HL-60 (cell line): ENCODE measurements around the gene STXBP2.

Experiments
- DNase-seq, 2 experiments: peaks; one replicate each; pipeline ENCODE4 v3.0.0-alpha.2; 2010 to 2020; ENCODE audit warnings: low read depth in 1 of 2, low spot score in 1 of 2
- H3K27ac ChIP-seq: fragments of 250-450 bp; sonication (Bioruptor Pico); replicated peaks from 2 replicates; pipeline ENCODE4 v1.5.1; 2020; ENCODE audit warnings: mild to moderate bottlenecking, moderate library complexity
- H3K27me3 ChIP-seq: fragments of 250-450 bp; sonication (Bioruptor Pico); 2 replicates; pipeline ENCODE4 v1.5.1; 2021; ENCODE audit warnings: mild to moderate bottlenecking, moderate library complexity; ENCODE audit not compliant: insufficient read depth, poor library complexity, severe bottlenecking
- H3K4me3 ChIP-seq: replicated peaks from 2 replicates; pipeline ENCODE4 v1.5.1; 2011; ENCODE audit warnings: mild to moderate bottlenecking, control low read depth, low read length; ENCODE audit not compliant: insufficient read depth
- GABPA ChIP-seq: IDR thresholded peaks from 2 replicates; pipeline ENCODE4 v1.6.1; 2012; ENCODE audit warnings: low read depth
- POLR2AphosphoS5 ChIP-seq: IDR thresholded peaks from 2 replicates; pipeline ENCODE4 v1.6.1; 2012; ENCODE audit warnings: low read depth
- SPI1 ChIP-seq: IDR thresholded peaks from 2 replicates; pipeline ENCODE4 v1.6.1; 2012; ENCODE audit warnings: low read depth, mild to moderate bottlenecking, borderline replicate concordance
- TF ChIP-seq, protein P1 (sequence below): IDR thresholded peaks from one replicate; pipeline ENCODE4 v1.5.1; 2011; ENCODE audit warnings: low read length, control low read depth, inconsistent platforms; ENCODE audit not compliant: insufficient read depth
- TF ChIP-seq, protein P2 (sequence below): IDR thresholded peaks from 2 replicates; pipeline ENCODE4 v1.6.1; 2012; ENCODE audit warnings: low read depth; ENCODE audit not compliant: insufficient replicate concordance

Gene STXBP2

DNA sequence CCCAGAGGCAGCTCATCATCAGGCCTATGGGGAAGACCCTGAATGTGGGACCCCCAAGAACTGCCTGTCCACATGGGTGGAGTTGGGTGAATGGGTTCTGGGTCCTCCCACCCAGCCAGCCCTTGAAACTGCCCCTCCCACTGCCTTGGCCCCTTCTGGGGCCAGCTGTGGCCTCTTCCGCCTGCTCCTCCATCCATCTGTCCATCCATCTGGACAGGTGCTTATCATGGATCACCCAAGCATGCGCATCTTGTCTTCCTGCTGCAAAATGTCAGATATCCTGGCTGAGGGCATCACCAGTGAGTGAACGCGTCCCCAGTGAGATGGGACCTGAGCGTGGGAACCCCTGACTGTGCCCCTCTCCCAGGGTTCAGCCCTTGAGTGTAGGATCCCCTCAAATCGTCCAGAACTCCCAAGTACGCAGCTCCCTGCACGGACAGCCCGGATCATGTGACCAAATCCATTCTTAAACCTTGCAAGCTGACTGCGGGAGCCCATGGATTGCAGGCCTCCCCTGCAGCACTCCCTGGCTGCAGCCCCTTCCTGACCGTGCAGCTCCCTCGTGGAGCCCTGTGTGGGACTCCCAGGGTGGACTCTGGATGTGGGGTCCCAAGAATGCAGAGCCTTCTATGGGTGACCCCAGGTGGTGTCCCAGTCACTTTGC, 2.0 kb downstream of the STXBP2 start:
- no peak for DNase-seq
- H3K27ac ChIP-seq: no peak overlapping the region
- H3K4me3 ChIP-seq: no peak overlapping the region
- TF ChIP-seq POLR2AphosphoS5 (no peak), GABPA (no peak), SPI1 (no peak)
- TF ChIP-seq, protein P1, sequence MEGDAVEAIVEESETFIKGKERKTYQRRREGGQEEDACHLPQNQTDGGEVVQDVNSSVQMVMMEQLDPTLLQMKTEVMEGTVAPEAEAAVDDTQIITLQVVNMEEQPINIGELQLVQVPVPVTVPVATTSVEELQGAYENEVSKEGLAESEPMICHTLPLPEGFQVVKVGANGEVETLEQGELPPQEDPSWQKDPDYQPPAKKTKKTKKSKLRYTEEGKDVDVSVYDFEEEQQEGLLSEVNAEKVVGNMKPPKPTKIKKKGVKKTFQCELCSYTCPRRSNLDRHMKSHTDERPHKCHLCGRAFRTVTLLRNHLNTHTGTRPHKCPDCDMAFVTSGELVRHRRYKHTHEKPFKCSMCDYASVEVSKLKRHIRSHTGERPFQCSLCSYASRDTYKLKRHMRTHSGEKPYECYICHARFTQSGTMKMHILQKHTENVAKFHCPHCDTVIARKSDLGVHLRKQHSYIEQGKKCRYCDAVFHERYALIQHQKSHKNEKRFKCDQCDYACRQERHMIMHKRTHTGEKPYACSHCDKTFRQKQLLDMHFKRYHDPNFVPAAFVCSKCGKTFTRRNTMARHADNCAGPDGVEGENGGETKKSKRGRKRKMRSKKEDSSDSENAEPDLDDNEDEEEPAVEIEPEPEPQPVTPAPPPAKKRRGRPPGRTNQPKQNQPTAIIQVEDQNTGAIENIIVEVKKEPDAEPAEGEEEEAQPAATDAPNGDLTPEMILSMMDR: no peak
- TF ChIP-seq, protein P2, sequence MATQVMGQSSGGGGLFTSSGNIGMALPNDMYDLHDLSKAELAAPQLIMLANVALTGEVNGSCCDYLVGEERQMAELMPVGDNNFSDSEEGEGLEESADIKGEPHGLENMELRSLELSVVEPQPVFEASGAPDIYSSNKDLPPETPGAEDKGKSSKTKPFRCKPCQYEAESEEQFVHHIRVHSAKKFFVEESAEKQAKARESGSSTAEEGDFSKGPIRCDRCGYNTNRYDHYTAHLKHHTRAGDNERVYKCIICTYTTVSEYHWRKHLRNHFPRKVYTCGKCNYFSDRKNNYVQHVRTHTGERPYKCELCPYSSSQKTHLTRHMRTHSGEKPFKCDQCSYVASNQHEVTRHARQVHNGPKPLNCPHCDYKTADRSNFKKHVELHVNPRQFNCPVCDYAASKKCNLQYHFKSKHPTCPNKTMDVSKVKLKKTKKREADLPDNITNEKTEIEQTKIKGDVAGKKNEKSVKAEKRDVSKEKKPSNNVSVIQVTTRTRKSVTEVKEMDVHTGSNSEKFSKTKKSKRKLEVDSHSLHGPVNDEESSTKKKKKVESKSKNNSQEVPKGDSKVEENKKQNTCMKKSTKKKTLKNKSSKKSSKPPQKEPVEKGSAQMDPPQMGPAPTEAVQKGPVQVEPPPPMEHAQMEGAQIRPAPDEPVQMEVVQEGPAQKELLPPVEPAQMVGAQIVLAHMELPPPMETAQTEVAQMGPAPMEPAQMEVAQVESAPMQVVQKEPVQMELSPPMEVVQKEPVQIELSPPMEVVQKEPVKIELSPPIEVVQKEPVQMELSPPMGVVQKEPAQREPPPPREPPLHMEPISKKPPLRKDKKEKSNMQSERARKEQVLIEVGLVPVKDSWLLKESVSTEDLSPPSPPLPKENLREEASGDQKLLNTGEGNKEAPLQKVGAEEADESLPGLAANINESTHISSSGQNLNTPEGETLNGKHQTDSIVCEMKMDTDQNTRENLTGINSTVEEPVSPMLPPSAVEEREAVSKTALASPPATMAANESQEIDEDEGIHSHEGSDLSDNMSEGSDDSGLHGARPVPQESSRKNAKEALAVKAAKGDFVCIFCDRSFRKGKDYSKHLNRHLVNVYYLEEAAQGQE: no peak
- no peaks in the 10 kb centered on the region for H3K27me3 ChIP-seq

DNA sequence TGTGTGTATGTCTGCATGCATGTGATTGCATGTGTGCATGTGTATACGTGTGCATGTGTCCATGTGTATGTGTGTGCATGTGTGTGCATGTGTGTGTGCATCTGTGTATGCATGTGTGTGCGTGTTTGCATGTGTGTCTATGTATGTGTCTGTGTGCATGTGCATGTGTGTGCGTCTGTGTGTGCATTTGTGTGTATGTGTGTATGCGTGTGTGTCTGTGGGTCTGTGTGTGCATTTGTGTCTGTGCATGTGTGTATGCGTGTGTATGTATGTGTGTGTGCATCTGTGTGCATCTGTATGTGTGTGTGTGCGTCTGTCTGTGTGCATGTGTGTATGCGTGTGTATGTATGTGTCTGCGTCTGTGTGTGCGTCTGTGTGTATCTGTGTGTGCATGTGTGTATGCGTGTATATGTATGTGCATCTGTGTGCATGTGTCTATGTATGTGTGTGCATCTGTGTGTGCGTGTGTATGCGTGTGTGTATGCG, 3.0 kb downstream of the STXBP2 start:
- H3K27ac ChIP-seq: no peak overlapping the region
- DNase-seq: no peak
- H3K4me3 ChIP-seq: no peak overlapping the region
- TF ChIP-seq POLR2AphosphoS5: no peak
- TF ChIP-seq, protein P2: no peak
- TF ChIP-seq, protein P1: no peak
- TF ChIP-seq SPI1: no peak
- TF ChIP-seq GABPA: no peak
- H3K27me3 ChIP-seq: no peaks in the 10 kb centered on the region

DNA sequence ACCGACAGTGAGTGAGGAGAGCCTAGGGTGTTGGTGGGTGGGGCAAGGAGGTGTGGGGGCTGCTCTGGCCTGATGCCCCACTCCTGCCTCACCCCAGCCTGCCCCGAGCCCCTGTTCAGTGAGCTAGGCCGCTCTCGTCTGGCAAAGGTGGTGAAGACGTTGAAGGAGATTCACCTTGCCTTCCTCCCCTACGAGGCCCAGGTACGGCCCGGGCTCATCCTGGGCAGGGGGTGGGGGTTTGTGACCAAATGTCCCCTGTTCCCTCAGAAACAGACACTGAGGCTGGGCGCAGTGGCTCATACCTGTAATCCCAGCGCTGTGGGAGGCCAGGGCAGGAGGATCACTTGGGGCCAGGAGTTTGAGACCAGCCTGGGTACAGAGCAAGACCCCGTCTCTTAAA, 3.9 kb downstream of the STXBP2 start:
- Histone ChIP-seq H3K27me3 (no peaks in the 10 kb centered on the region), H3K4me3 (no peak overlapping the region), H3K27ac (no peak overlapping the region)
- TF ChIP-seq SPI1: no peak
- DNase-seq: no peak

DNA sequence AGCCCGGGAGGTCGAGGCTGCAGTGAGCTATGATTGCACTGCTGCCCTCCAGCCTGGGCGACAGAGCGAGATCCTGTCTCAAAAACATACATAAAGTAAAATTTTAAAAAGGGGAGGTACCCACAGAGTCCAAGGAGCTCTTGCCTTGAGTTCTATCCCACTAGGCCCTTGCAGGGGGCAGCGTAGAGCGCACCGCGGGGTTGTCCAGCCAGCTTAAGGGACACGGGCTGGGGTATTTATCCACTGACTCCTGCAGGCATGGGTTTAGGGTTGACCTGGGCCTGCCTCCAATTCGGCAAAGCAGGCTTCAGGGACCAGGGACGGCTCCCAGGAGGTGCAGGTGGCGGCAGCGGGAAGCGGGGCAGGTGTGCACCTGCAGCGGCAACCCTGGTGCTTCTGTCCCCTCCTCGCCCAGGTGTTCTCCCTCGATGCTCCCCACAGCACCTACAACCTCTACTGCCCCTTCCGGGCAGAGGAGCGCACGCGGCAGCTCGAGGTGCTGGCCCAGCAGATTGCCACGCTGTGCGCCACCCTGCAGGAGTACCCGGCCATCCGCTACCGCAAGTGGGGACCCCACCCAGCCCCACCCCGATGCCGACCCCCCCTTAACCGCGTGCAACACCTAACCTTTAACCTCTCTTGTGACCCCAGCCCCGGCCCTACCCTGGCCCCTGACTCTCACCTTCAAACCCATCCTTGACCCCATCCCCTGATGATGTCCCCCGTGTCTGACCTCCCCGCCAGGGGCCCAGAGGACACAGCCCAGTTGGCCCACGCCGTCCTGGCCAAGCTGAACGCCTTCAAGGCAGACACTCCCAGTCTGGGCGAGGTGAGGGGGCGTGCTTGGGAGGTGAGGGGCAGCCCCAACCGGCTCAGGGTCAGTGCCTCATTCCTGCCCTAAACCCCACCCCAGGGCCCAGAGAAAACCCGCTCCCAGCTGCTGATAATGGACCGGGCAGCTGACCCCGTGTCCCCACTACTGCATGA, 4.7 kb downstream of the STXBP2 start:
- no peaks in the 10 kb centered on the region for H3K27me3 ChIP-seq
- TF ChIP-seq SPI1 (no peak), POLR2AphosphoS5 (0 out of 2 replicates have a peak, but pooled peaks have one; percentile 32)
- no peak for DNase-seq
- H3K4me3 ChIP-seq: no peak overlapping the region
- H3K27ac ChIP-seq: no peak overlapping the region
